GM19035 (cell line): ENCODE measurements around the gene POLE2.
"Not testable (repeated sequence)": the region's sequence is repeated elsewhere in the genome, so short reads cannot be mapped to it uniquely, and the experiment has no call there.

ENCODE experiments used
- ATAC-seq: cut with Tn5 transposase; IDR thresholded peaks from one replicate; pipeline ENCODE4 v1.9.1; 2021; ENCODE audit not compliant: unreplicated experiment

Gene POLE2

GRCh38 chr14:49670475-49670874 is 17.5 kb downstream of the POLE2 start:
- ATAC-seq, result no peak

- ATAC-seq, result no peak
Measured at GRCh38 chr14:49659526-49660455, 28.2 kb downstream of the POLE2 start.

- ATAC-seq, result not testable (repeated sequence)
Measured at GRCh38 chr14:49657500-49657899, 30.5 kb downstream of the POLE2 start.

GRCh38 chr14:49654511-49654910 is 33.5 kb downstream of the POLE2 start:
- no peak for ATAC-seq

- no peak for ATAC-seq
Measured at GRCh38 chr14:49653508-49653907, 34.5 kb downstream of the POLE2 start.

- ATAC-seq, result no peak
Measured at GRCh38 chr14:49642163-49642562, 45.9 kb downstream of the POLE2 start.

- no peak for ATAC-seq
Measured at GRCh38 chr14:49641697-49642129, 46.3 kb downstream of the POLE2 start.

- no peak for ATAC-seq
Measured at GRCh38 chr14:49640540-49641417, 47.2 kb downstream of the POLE2 start.

- no peak for ATAC-seq
Measured at GRCh38 chr14:49637534-49638078, 50.4 kb downstream of the POLE2 start.

GRCh38 chr14:49636866-49637265 is 51.1 kb downstream of the POLE2 start:
- ATAC-seq, result no peak

GRCh38 chr14:49634547-49635334 is 53.3 kb downstream of the POLE2 start, which contains the start of gene DNAAF2:
Gene DNAAF2 (minus strand): TSS chr14:49635244. CDS start chr14:49635149, 95 bp downstream.
- peak; percentile 31 for ATAC-seq

GRCh38 chr14:49633640-49634546 is 54.1 kb downstream of the POLE2 start:
- ATAC-seq, result peak; percentile 77

- ATAC-seq, result no peak
Measured at GRCh38 chr14:49623941-49624839, 63.8 kb downstream of the POLE2 start.

- no peak for ATAC-seq
Measured at GRCh38 chr14:49623387-49623786, 64.6 kb downstream of the POLE2 start.

GRCh38 chr14:49622022-49622607 is 65.9 kb downstream of the POLE2 start:
- ATAC-seq, result no peak

- ATAC-seq, result peak; percentile 27
Measured at GRCh38 chr14:49621114-49621881, 66.7 kb downstream of the POLE2 start.
